GM19438 (cell line): Measurements from ENCODE around the gene MAPRE2.

Source experiments
- ATAC-seq: cut with Tn5 transposase; IDR thresholded peaks from one replicate; pipeline ENCODE4 v1.9.1; 2021; ENCODE audit warnings: low read depth; ENCODE audit not compliant: unreplicated experiment

MAPRE2 gene

GRCh38 chr18:35061336-35061735, 20.1 kb downstream of the MAPRE2 start:
- no peak for ATAC-seq

- no peak for ATAC-seq
Measured at GRCh38 chr18:35061804-35062203, 20.6 kb downstream of the MAPRE2 start.

DNA sequence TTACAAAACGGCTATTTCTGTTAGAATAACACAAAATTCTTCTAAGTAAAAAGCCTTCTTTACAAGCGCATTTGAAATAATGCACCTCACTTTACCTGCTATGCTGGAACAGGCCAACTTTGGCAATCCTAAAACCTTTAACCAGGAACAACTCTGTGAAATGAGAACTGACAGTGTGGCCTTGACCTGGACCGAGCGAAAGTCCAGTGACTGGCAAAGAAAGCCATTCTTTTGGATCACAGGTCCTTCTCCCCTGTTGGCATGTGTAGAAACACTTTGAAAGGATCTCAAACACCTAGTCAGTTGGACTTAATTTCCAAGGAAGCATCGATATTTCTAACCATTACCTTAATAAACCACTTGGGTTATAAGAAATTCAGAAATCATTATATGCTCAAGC, 21.2 kb downstream of the MAPRE2 start:
- ATAC-seq, result no peak

- ATAC-seq, result no peak
Measured at GRCh38 chr18:35063875-35064690, 22.9 kb downstream of the MAPRE2 start.

DNA sequence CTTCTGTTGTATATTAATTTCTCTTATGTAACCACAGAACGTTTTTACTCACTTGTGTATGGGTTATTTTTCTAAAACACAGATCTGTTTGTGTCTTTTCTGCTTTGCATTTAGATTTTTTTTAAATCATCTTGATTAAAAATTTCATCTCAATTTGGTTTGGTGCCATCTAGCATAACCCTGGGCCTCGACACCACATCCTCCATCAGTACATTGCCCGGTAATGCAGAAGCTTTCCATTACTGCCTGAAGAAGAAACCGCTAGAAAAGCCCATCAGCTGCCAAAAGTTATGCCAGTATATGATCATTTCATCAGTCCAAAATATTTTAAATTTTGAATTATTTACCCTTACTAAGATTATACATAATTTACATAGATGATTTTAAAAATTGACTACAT, 26.2 kb downstream of the MAPRE2 start:
- ATAC-seq, result no peak

- ATAC-seq, result no peak
Measured at GRCh38 chr18:35071819-35072247, 30.6 kb downstream of the MAPRE2 start.

DNA sequence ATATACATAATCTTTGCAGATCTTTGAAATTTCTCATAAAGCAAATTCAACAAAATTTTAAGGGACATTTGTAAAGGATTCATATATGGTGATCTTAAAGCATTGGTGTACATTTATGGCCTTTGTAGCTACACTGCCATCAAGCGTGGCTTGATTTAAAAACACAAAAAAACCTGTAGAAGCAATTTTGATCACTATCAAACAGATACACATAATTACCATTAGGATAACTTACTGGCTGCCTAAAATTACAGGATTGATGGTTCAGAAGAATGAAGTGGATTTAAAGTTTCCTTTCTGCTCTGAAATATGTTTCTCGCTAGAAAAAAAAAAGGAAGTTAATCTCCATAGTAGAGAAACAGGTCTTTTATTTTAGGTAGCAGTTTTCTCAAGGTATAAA, 31.4 kb downstream of the MAPRE2 start:
- ATAC-seq, result no peak

DNA sequence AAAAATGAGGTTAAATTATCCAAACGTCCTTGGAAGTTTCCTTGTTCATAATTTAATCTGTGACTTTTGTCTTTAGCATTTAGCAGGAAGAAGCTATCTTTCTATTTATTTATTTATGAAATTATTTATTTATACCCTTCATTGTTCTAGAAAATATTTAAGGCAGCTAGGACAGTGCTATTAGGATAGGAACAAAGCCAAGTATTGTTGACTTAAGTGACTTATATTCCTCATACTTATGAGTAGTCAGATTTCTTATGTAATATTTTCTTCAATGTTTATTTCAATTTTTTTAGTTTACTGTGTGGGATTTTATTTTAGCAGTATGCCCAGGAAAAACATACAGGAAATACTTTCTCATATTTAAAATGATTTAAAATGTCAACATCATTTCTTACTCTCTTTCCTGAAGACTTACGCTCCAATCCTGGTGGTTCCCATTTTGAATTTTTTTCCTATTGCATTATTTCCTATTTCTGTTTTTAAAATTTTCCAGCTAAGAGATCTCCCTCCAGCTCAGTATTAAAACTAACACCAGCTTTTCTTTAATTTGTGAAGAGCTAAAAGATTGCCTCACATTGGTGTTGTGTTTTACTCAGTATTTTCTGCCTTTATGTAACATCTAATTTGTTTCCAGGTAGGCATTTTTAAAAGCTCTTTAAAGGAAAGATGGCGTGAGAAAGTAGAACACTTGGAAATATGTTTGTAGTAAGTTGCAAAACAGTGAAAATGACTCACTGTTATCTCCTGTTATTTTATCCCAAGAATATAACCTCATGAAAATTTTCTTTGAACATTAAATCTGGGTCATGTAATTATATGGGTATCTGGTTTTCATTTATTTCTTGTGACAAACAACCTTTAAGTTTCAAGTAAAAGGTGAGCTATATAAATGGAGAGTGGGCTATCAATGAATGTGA, 32.2 kb downstream of the MAPRE2 start:
- no peak for ATAC-seq

- ATAC-seq, result no peak
Measured at GRCh38 chr18:35074581-35074980, 33.4 kb downstream of the MAPRE2 start.

- ATAC-seq, result no peak
Measured at GRCh38 chr18:35075132-35075531, 33.9 kb downstream of the MAPRE2 start.

DNA sequence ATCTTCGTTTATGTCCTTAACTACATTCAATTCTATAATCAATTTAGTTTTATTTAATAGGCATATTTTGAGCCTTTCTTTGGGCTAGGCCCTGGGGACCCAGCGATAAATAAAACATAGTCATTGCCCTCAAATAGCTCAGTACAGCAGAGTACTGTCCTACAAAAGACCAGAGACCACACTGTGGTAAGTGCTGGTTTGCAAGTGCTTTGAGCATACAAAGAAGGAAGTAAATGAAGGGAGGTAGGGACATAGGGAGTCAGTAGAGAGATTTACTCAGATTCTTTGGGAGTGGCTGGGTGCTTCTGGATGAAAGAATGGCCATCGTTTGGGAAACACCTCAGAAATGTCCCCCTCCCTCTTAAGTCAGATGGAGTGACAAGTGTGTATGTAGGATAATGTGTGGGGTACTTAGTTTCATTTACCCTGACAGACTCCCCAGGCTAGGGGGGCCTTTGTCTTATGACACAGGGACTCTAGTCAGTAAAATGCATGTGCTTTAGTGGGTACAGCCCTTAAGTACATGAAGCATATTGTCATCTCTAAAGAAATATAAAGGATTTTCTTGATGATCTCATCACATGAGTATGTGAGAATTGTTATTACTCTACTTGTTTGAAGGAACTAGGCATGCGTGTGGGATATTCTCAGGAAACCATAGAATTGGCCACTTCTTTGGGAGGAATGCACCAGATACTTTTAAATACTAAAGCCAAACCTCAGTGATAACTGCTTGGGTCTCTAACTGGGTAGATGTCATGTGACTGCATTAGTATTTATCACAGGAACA, 35.1 kb downstream of the MAPRE2 start:
- no peak for ATAC-seq

DNA sequence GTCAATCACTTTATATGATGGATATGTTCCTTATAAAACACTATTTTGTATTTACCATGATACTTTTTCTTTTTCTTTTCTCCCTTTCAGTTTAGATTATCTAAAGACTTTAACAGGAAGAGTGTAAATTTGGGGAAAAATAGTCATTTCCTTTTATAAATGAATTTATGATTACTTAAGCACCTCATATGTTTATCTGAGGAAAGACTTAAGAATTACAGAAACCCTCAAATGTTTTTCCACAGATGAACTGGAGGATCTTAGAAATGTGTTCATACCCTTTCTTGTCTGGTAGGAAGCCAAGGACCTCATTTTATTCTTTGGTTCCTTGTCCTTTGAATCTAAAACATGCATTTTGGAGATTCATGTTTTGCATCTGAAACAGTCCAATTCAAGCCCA, 36.7 kb downstream of the MAPRE2 start:
- no peak for ATAC-seq

DNA sequence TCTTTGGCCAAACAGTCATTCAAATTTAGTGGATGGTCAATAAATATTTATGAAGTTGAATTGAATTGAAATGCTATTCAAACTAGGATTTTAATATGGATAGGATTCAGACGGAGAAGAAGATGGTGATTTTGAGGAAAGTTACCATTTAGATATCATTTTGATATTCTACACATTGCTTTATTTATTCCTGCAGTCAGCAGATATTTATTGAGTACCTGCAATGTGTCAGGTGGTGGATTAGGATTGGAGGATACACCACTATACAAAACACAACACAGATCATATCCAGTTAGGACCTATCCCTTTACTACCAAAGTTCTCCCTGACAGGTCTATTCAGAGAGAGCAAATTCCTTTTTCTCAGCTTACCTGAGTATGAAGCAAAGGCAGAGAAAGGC, 38.8 kb downstream of the MAPRE2 start:
- ATAC-seq, result no peak

- no peak for ATAC-seq
Measured at GRCh38 chr18:35083174-35083712, 42.0 kb downstream of the MAPRE2 start.

- no peak for ATAC-seq
Measured at GRCh38 chr18:35084494-35085449, 43.6 kb downstream of the MAPRE2 start.

GRCh38 chr18:35085450-35086380, 44.5 kb downstream of the MAPRE2 start:
- ATAC-seq, result no peak

GRCh38 chr18:35086704-35087103, 45.5 kb downstream of the MAPRE2 start:
- ATAC-seq, result no peak

DNA sequence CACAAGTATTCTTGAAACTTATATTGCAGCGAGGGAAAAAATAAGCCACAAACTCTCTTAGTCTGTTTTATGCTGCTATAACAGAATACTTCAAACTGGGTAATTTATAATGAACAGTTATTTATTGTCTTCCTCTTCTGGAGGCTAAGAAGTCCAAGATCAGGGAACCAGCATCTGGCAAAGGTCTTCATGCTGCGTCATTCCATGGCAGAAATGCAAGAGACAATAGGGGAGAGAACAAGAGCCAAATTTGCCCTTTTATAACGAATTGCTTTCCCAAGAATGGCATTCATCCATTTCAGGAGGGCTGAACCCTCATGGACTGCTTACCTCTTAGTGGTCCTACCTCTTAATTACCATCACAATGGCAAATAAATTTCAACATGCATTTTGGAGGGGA, 46.5 kb downstream of the MAPRE2 start:
- no peak for ATAC-seq
